Measurements from ENCODE around the gene PECR.
"Not testable (repeated sequence)": the region's sequence is repeated elsewhere in the genome, so short reads cannot be mapped to it uniquely, and the experiment has no call there.

The PECR gene

DNA sequence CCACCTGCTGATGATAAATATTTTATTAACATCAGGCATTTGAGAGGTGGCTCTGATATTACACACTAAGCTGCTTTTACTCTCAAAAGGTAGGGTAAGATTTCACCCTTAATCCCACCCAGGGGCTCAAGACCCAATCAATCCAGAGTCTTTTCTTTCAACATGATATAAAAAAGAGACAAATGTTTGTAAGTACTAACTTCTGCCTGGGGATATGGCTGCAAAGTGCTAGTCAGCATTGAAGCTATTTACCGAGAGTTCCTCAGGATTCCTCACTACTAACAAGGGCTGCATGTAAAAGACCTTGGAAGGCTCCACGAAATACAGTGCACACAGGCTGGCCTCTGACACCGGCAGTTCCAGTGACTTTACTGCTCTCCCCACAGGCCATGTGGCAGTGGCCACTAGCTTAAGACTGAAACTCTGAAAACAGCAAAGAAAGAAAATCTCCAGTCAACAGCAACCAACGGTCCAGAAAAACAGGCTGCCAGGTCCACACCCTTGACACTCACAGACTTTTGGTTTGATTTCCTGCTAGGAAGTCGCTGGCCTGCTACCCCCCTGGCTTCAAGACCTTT lies 79.4 kb downstream of the PECR start:
- no peak for DNase-seq (ENCODE audit: low spot score)

GRCh38 chr2:216001216-216002100 lies 80.2 kb downstream of the PECR start:
- DNase-seq (ENCODE audit: low spot score): no peak

- DNase-seq (ENCODE audit: low spot score): no peak
Measured at GRCh38 chr2:215998636-215999035, 83.0 kb downstream of the PECR start.

- no peak for DNase-seq (ENCODE audit: low spot score)
Measured at GRCh38 chr2:215997219-215997618, 84.4 kb downstream of the PECR start.

DNA sequence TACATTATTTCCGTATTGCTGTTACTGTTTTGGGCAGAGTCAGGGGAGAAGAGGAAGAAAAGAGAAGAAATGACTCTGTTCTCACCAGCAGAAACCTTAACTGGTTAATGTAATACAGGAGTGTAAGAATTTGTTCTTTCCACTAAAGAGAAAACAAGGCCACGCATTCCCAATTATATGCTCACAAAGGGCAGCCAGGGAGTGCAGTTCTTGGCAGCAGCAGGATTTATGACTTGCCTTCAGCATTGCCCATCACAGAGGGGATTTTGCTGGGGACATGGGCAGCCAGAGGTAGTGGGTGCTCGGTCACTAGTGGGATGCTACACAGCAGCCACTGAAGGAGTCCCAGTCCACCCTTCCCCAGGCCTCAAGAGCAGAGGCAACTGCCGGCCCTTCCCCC lies 86.7 kb downstream of the PECR start:
- DNase-seq (ENCODE audit: low spot score): no peak

GRCh38 chr2:215988556-215989207 lies 92.9 kb downstream of the PECR start:
- DNase-seq (ENCODE audit: low spot score): not testable (repeated sequence)
